K562 (cell line): ENCODE results near the gene OR51E2.

ENCODE experiments used
- EP300 ChIP-seq: IDR thresholded peaks from 2 replicates; pipeline ENCODE4 v1.6.1; 2012; ENCODE audit warnings: low read length, improper control_type of control experiment
- IRF1 ChIP-seq: sonication (generic); formaldehyde crosslinking; IDR thresholded peaks from 2 replicates; pipeline ENCODE4 v1.8.0; 2022; ENCODE audit warnings: missing genetic modification reagents, mild to moderate bottlenecking, borderline replicate concordance
- NFIC ChIP-seq: fragments of 450-650 bp; IDR thresholded peaks from 2 replicates; pipeline ENCODE4 v1.6.1; 2017; ENCODE audit warnings: mild to moderate bottlenecking, inconsistent platforms
- SMC3 ChIP-seq: conservative IDR thresholded peaks from 2 replicates; pipeline ENCODE4 v1.6.1; 2011; ENCODE audit warnings: low read depth, low read length, improper control_type of control experiment; ENCODE audit not compliant: insufficient read depth
- SP2 ChIP-seq: IDR thresholded peaks from 2 replicates; pipeline ENCODE4 v1.6.1; 2011; ENCODE audit warnings: mild to moderate bottlenecking, low read depth, low read length, moderate library complexity; ENCODE audit not compliant: poor library complexity, severe bottlenecking; ENCODE audit errors: extremely low read depth

GRCh38 chr11:4664786-4665185 lies 32.9 kb downstream of the OR51E2 start:
- TF ChIP-seq SMC3 (no peak), IRF1 (no peak), SP2 (no peak), EP300 (no peak), NFIC (no peak)
